ENCODE results near the gene TUBB8B.
"Not testable (repeated sequence)": the region's sequence is repeated elsewhere in the genome, so short reads cannot be mapped to it uniquely, and the experiment has no call there.

TUBB8B gene

DNA sequence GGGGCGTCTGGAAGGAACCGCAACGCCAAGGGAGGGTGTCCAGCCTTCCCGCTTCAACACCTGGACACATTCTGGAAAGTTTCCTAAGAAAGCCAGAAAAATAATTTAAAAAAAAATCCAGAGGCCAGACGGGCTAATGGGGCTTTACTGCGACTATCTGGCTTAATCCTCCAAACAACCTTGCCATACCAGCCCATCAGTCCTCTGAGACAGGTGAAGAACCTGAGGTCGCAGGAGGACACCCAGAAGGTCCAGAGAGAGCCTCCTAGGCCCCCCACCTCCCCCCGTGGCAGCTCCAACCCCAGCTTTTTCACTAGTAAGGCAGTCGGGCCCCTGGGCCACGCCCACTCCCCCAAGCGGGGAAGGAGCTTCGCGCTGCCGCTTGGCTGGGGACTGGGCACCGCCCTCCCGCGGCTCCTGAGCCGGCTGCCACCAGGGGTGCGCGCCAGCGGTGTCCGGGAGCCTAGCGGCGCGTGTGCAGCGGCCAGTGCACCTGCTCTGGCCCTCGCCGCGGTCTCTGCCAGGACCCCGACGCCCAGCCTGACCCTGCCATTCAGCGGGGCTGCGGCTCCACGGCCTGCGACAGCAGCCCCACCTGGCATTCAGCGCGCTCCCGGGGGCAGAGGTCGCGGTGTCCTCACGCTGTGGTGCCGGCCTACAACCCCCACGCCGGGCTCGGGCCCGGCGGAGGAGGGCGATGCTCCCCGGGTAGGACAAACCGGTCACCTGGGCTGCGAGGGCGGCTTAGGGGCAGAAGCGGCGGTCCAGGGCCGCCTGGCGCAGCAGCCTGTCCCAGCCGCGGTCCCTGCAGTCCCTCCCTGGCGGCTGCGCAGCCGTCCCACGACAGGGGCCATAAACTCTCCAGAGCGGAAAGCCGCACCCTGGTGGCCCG, 37.8 kb downstream of the TUBB8B start:
- DNase-seq, result not testable (repeated sequence)

GRCh38 chr18:10624-11184, 38.7 kb downstream of the TUBB8B start:
- not testable (repeated sequence) for DNase-seq

DNA sequence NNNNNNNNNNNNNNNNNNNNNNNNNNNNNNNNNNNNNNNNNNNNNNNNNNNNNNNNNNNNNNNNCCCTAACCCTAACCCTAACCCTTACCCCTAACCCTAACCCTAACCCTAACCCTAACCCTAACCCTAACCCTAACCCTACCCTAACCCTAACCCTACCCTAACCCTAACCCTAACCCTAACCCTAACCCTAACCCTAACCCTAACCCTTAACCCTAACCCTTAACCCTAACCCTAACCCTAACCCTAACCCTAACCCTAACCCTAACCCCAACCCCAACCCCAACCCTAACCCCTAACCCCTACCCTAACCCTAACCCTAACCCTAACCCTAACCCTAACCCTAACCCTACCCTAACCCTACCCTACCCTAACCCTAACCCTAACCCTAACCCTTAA, 39.5 kb downstream of the TUBB8B start:
- DNase-seq, result not testable (repeated sequence)
